Neural progenitor cell (in vitro differentiated cells): ENCODE results near the gene ACBD6. TPM values are rescaled to one million over a fixed set of nuclear protein-coding genes. Genes with fewer than 3 reads are reported as not detected.
A peak's percentile ranks its signal among the peaks of the same experiment; 100 is the strongest.

Source experiments
- DNase-seq: peaks from one replicate; pipeline ENCODE4 v3.0.0-alpha.2; 2016; ENCODE audit warnings: low spot score
- H2AFZ ChIP-seq: fragments of 200-600 bp; sonication (generic); replicated peaks from 2 replicates; pipeline ENCODE4 v1.6.1; 2016; ENCODE audit warnings: antibody characterized with exemption
- H3F3A ChIP-seq: fragments of 200-600 bp; sonication (generic); 2 replicates; pipeline ENCODE4 v1.6.1; 2016; ENCODE audit warnings: antibody characterized with exemption, low read depth
- H3K27ac ChIP-seq: fragments of 200-600 bp; sonication (generic); 2 replicates; pipeline ENCODE4 v1.5.1; 2016; ENCODE audit warnings: mild to moderate bottlenecking
- H3K27me3 ChIP-seq: fragments of 200-600 bp; sonication (generic); 2 replicates; pipeline ENCODE4 v1.6.1; 2016; ENCODE audit warnings: mild to moderate bottlenecking, moderate library complexity
- H3K36me3 ChIP-seq: fragments of 200-600 bp; sonication (generic); 2 replicates; pipeline ENCODE4 v1.5.1; 2016
- H3K4me1 ChIP-seq: fragments of 200-600 bp; sonication (generic); 2 replicates; pipeline ENCODE4 v1.6.1; 2016; ENCODE audit warnings: mixed run types
- H3K4me2 ChIP-seq: fragments of 200-600 bp; sonication (generic); 2 replicates; pipeline ENCODE4 v1.6.1; 2016
- H3K4me3 ChIP-seq: fragments of 200-600 bp; sonication (generic); 2 replicates; pipeline ENCODE4 v1.5.1; 2016
- H3K79me2 ChIP-seq: fragments of 200-600 bp; sonication (generic); 2 replicates; pipeline ENCODE4 v1.6.1; 2016; ENCODE audit warnings: low read depth
- H3K9ac ChIP-seq: fragments of 200-600 bp; sonication (generic); 2 replicates; pipeline ENCODE4 v1.6.1; 2016
- H3K9me3 ChIP-seq: fragments of 200-600 bp; sonication (generic); 2 replicates; pipeline ENCODE4 v1.5.1; 2016; ENCODE audit warnings: low read depth
- H4K20me1 ChIP-seq: fragments of 200-600 bp; sonication (generic); 2 replicates; pipeline ENCODE4 v1.6.1; 2016; ENCODE audit warnings: low read depth
- H3K27ac Mint-ChIP-seq: 3 replicates; pipeline ENCODE4 v1.8.0; 2021; ENCODE audit warnings: mixed read lengths
- H3K27me3 Mint-ChIP-seq: 2 replicates; pipeline ENCODE4 v1.8.0; 2022; ENCODE audit warnings: low read depth, mild to moderate bottlenecking, inconsistent platforms, moderate library complexity, mixed read lengths; ENCODE audit not compliant: insufficient read depth
- H3K36me3 Mint-ChIP-seq: 3 replicates; pipeline ENCODE4 v1.8.0; 2021; ENCODE audit warnings: mixed read lengths
- H3K4me1 Mint-ChIP-seq: 3 replicates; pipeline ENCODE4 v1.8.0; 2021; ENCODE audit warnings: mixed read lengths
- H3K4me3 Mint-ChIP-seq: 3 replicates; pipeline ENCODE4 v1.8.0; 2021; ENCODE audit warnings: mild to moderate bottlenecking, moderate library complexity, mixed read lengths
- H3K9me3 Mint-ChIP-seq: 3 replicates; pipeline ENCODE4 v1.8.0; 2020; ENCODE audit warnings: mixed read lengths
- CTCF ChIP-seq: fragments of 200-600 bp; sonication (generic); IDR thresholded peaks from 2 replicates; pipeline ENCODE4 v1.5.1; 2017; ENCODE audit warnings: antibody characterized with exemption, mild to moderate bottlenecking
- EZH2 ChIP-seq: fragments of 200-600 bp; sonication (generic); IDR thresholded peaks from 2 replicates; pipeline ENCODE4 v1.6.1; 2017; ENCODE audit warnings: antibody characterized with exemption, mild to moderate bottlenecking, moderate library complexity
- EZH2phosphoT487 ChIP-seq: fragments of 200-600 bp; sonication (generic); IDR thresholded peaks from 2 replicates; pipeline ENCODE4 v1.6.1; 2017; ENCODE audit warnings: antibody characterized with exemption
- total RNA-seq: library from RNA; depleted of rRNA; stranded (reverse); fragments of >200 nt; gene quantifications from 2 replicates; pipeline ENCODE4 v1.2.3, GENCODE V29; 2015; ENCODE audit warnings: low replicate concordance

Gene ACBD6
- total RNA-seq, 1 donor from 2014 or later: 36.8 TPM

GRCh38 chr1:180267211-180267561 is 235.2 kb downstream of the ACBD6 start:
- Histone ChIP-seq H3K4me3 (no peak overlapping the region), H3K27me3 (no peaks in the 10 kb centered on the region), H3K27ac (no peak overlapping the region), H2AFZ (no peak overlapping the region), H3K9me3 (no peaks in the 10 kb centered on the region), H3K9ac (no peak overlapping the region), H3F3A (peaks cover 42% of the 10 kb centered on the region), H3K36me3 (no peaks in the 10 kb centered on the region), H3K4me2 (no peak overlapping the region), H3K4me1 (peaks cover 68% of the 10 kb centered on the region), H3K79me2 (no peaks in the 10 kb centered on the region), H4K20me1 (peaks cover 16% of the 10 kb centered on the region)
- Mint-ChIP-seq H3K27me3 (peaks cover under 1% of the 10 kb centered on the region), H3K4me1 (peaks cover 45% of the 10 kb centered on the region), H3K27ac (no peak overlapping the region), H3K9me3 (no peaks in the 10 kb centered on the region), H3K36me3 (peaks cover 4% of the 10 kb centered on the region), H3K4me3 (no peak overlapping the region)
- TF ChIP-seq EZH2: no peak
- DNase-seq: no peak

- Mint-ChIP-seq H3K9me3 (no peaks in the 10 kb centered on the region), H3K4me1 (peaks cover 40% of the 10 kb centered on the region), H3K27ac (peak overlapping the region; percentile 85), H3K4me3 (no peak overlapping the region), H3K27me3 (no peaks in the 10 kb centered on the region), H3K36me3 (peaks cover 4% of the 10 kb centered on the region)
- Histone ChIP-seq H2AFZ (no peak overlapping the region), H3K9ac (no peak overlapping the region), H3K36me3 (no peaks in the 10 kb centered on the region), H3K9me3 (no peaks in the 10 kb centered on the region), H3K4me1 (peaks cover 62% of the 10 kb centered on the region), H3K4me3 (no peak overlapping the region), H4K20me1 (peaks cover 16% of the 10 kb centered on the region), H3K27ac (no peak overlapping the region), H3K79me2 (no peaks in the 10 kb centered on the region), H3F3A (peaks cover 38% of the 10 kb centered on the region), H3K27me3 (no peaks in the 10 kb centered on the region), H3K4me2 (no peak overlapping the region)
- TF ChIP-seq CTCF: no peak
- TF ChIP-seq EZH2phosphoT487: no peak
- no peak for TF ChIP-seq EZH2
- no peak for DNase-seq
Measured at GRCh38 chr1:180266275-180267210, 235.8 kb downstream of the ACBD6 start.

- TF ChIP-seq EZH2: no peak
- TF ChIP-seq EZH2phosphoT487: no peak
- H3K27ac Mint-ChIP-seq: no peak overlapping the region
- peaks cover 36% of the 10 kb centered on the region for H3K4me1 Mint-ChIP-seq
- no peaks in the 10 kb centered on the region for H3K27me3 Mint-ChIP-seq
- Histone ChIP-seq H4K20me1 (peaks cover 10% of the 10 kb centered on the region), H3K4me1 (peaks cover 55% of the 10 kb centered on the region), H3K27me3 (no peaks in the 10 kb centered on the region), H3K4me3 (no peak overlapping the region), H3K9me3 (no peaks in the 10 kb centered on the region), H3K27ac (no peak overlapping the region), H3K36me3 (no peaks in the 10 kb centered on the region), H3F3A (peaks cover 33% of the 10 kb centered on the region), H2AFZ (no peak overlapping the region), H3K4me2 (no peak overlapping the region), H3K79me2 (no peaks in the 10 kb centered on the region), H3K9ac (no peak overlapping the region)
- H3K36me3 Mint-ChIP-seq: peaks cover 2% of the 10 kb centered on the region
- H3K9me3 Mint-ChIP-seq: no peaks in the 10 kb centered on the region
- H3K4me3 Mint-ChIP-seq: no peak overlapping the region
- DNase-seq: no peak
Measured at GRCh38 chr1:180265871-180266270, 236.5 kb downstream of the ACBD6 start.

- H3K27me3 ChIP-seq: no peaks in the 10 kb centered on the region
- no peak overlapping the region for H3K4me2 ChIP-seq
- H3K4me3 ChIP-seq: no peak overlapping the region
- H3K9ac ChIP-seq: no peak overlapping the region
- H3K36me3 ChIP-seq: no peaks in the 10 kb centered on the region
- DNase-seq: no peak
- H3K4me1 Mint-ChIP-seq: peaks cover 33% of the 10 kb centered on the region
- H3K9me3 Mint-ChIP-seq: no peaks in the 10 kb centered on the region
- H3K27ac ChIP-seq: no peak overlapping the region
- no peak overlapping the region for H2AFZ ChIP-seq
- H3K79me2 ChIP-seq: no peaks in the 10 kb centered on the region
- H3K9me3 ChIP-seq: no peaks in the 10 kb centered on the region
- H3K27ac Mint-ChIP-seq: no peak overlapping the region
- no peak overlapping the region for H3K4me3 Mint-ChIP-seq
- H4K20me1 ChIP-seq: peaks cover 5% of the 10 kb centered on the region
- TF ChIP-seq EZH2phosphoT487 (no peak), CTCF (no peak), EZH2 (no peak)
- peaks cover 1% of the 10 kb centered on the region for H3K36me3 Mint-ChIP-seq
- peaks cover 26% of the 10 kb centered on the region for H3F3A ChIP-seq
- no peaks in the 10 kb centered on the region for H3K27me3 Mint-ChIP-seq
- H3K4me1 ChIP-seq: peaks cover 48% of the 10 kb centered on the region
Measured at GRCh38 chr1:180265201-180265600, 237.2 kb downstream of the ACBD6 start.
